OCI-LY7 (cell line): ENCODE data around the gene BTF3. TPM values are rescaled to one million over a fixed set of nuclear protein-coding genes. Genes with fewer than 3 reads are reported as not detected.
A peak's percentile ranks its signal among the peaks of the same experiment; 100 is the strongest.

Experiments used
- BruUV-seq: library from RNA; stranded (reverse); fragments of 400-500 nt; replicated peaks from 2 replicates; lab custom pipeline; 2021; lab: Mats Ljungman, UMichigan
- CTCF ChIA-PET: fragments of 300-600 bp; sonication (Branson Sonifier 250); formaldehyde crosslinking; loops from one replicate; lab custom pipeline; 2022; ENCODE audit warnings: antibody characterized with exemption; ENCODE audit not compliant: unreplicated experiment; lab: Charles Lee
- POLR2A ChIA-PET: fragments of 300-600 bp; sonication (Branson Sonifier 250); formaldehyde crosslinking; loops from one replicate; lab custom pipeline; 2022; ENCODE audit warnings: antibody characterized with exemption; lab: Charles Lee
- DNase-seq: peaks from one replicate; pipeline ENCODE4 v3.0.0-alpha.2; 2015; ENCODE audit warnings: low spot score
- H2AFZ ChIP-seq: fragments of 200-600 bp; sonication (generic), shearing (Covaris generic); 2 replicates; pipeline ENCODE4 v1.6.1; 2014; ENCODE audit warnings: mild to moderate bottlenecking, antibody characterized with exemption, low read length, moderate library complexity
- H3K27ac ChIP-seq: fragments of 200-600 bp; sonication (generic); 2 replicates; pipeline ENCODE4 v1.5.1; 2014; ENCODE audit warnings: mixed run types, low read depth, mild to moderate bottlenecking, moderate library complexity, low read length, inconsistent platforms; ENCODE audit not compliant: poor library complexity, severe bottlenecking
- H3K36me3 ChIP-seq: fragments of 200-600 bp; sonication (generic); 2 replicates; pipeline ENCODE4 v1.6.1; 2014; ENCODE audit warnings: mild to moderate bottlenecking, antibody characterized with exemption, low read length, moderate library complexity, mixed read lengths; ENCODE audit not compliant: insufficient read depth
- H3K4me1 ChIP-seq: fragments of 200-600 bp; sonication (generic); 2 replicates; pipeline ENCODE4 v1.5.1; 2014; ENCODE audit warnings: mild to moderate bottlenecking, low read length; ENCODE audit not compliant: insufficient read depth, poor library complexity, severe bottlenecking
- H3K4me2 ChIP-seq: fragments of 200-600 bp; sonication (generic); 2 replicates; pipeline ENCODE4 v1.6.1; 2014; ENCODE audit warnings: mild to moderate bottlenecking, low read length
- H3K4me3 ChIP-seq: fragments of 200-600 bp; sonication (generic); 2 replicates; pipeline ENCODE4 v1.5.1; 2014; ENCODE audit warnings: mild to moderate bottlenecking, low read depth, low read length; ENCODE audit not compliant: poor library complexity, severe bottlenecking
- H3K79me2 ChIP-seq: fragments of 200-600 bp; sonication (generic); 2 replicates; pipeline ENCODE4 v1.6.1; 2016; ENCODE audit warnings: low read depth, mild to moderate bottlenecking, low read length, moderate library complexity, mixed read lengths; ENCODE audit not compliant: insufficient read depth
- H3K9me2 ChIP-seq: fragments of 200-600 bp; sonication (generic); 2 replicates; pipeline ENCODE4 v1.6.1; 2016; ENCODE audit warnings: mild to moderate bottlenecking, low read length, mixed read lengths; ENCODE audit not compliant: insufficient read depth
- H3K9me3 ChIP-seq: fragments of 200-600 bp; sonication (generic); 2 replicates; pipeline ENCODE4 v1.6.1; 2014; ENCODE audit warnings: mild to moderate bottlenecking, mixed run types, low read length, mixed read lengths
- H4K20me1 ChIP-seq: fragments of 200-600 bp; sonication (generic); 2 replicates; pipeline ENCODE4 v1.6.1; 2014; ENCODE audit warnings: mild to moderate bottlenecking, antibody characterized with exemption, low read length, moderate library complexity, mixed read lengths; ENCODE audit not compliant: insufficient read depth
- CTCF ChIP-seq: fragments of 200-600 bp; sonication (generic); conservative IDR thresholded peaks from 2 replicates; pipeline ENCODE4 v1.5.1; 2014; ENCODE audit warnings: mild to moderate bottlenecking, antibody characterized with exemption, low read length, moderate library complexity, mixed read lengths
- EZH2phosphoT487 ChIP-seq: fragments of 200-600 bp; sonication (generic); IDR thresholded peaks from 2 replicates; pipeline ENCODE4 v1.6.1; 2018; ENCODE audit warnings: low read depth, borderline replicate concordance, mild to moderate bottlenecking, mixed run types, antibody characterized with exemption, low read length, moderate library complexity, mixed read lengths
- intact Hi-C: fragments of 100-400 bp; cut with micrococcal nuclease; formaldehyde crosslinking; loops from one replicate; pipeline ENCODE4 v1.10.0; 2022; ENCODE audit not compliant: unreplicated experiment
- total RNA-seq, 2 experiments: library from RNA; depleted of rRNA in 1 of 2; stranded (reverse); fragments of >200 nt in 1 of 2; shearing (Covaris generic) in 1 of 2; gene quantifications; 2 replicates each; pipeline ENCODE4 v1.2.3, GENCODE V29; 2014 to 2022

BTF3 gene
- total RNA-seq, 2 experiments from 2014 or later = 350 to 736 TPM

- Histone ChIP-seq H2AFZ (peak overlapping the region; percentile 89), H3K27ac (no peak overlapping the region), H3K4me2 (peak overlapping the region; percentile 60), H3K36me3 (no peaks in the 10 kb centered on the region), H3K4me1 (peaks cover 5% of the 10 kb centered on the region), H3K9me2 (no peaks in the 10 kb centered on the region), H4K20me1 (no peaks in the 10 kb centered on the region), H3K4me3 (peak overlapping the region; percentile 30), H3K79me2 (no peaks in the 10 kb centered on the region), H3K9me3 (no peaks in the 10 kb centered on the region)
- intact Hi-C loops = loop anchor here (1.0 kb wide), 1 partner anchor 17 kb away; no protein-coding TSS in a partner anchor
- BruUV-seq = no TSS peak
- TF ChIP-seq EZH2phosphoT487 = no peak
- TF ChIP-seq CTCF = peak; percentile 82
- ChIA-PET CTCF (no interaction called here), POLR2A (interaction anchor here (0.6 to 1.0 kb wide), 3 partner anchors 17 to 424 kb away, joined by 3 read pairs; partner anchors contain the start of gene ANKRA2)
- peak; percentile 85 for DNase-seq
These were observed 21.5 kb downstream of the BTF3 start for GRCh38 chr5:73519531-73520283.

- no TSS peak for BruUV-seq
- TF ChIP-seq CTCF = no peak
- TF ChIP-seq EZH2phosphoT487 = no peak
- POLR2A ChIA-PET = no interaction called here
These were observed 24.7 kb downstream of the BTF3 start for GRCh38 chr5:73522989-73523388.

GRCh38 chr5:73523861-73524260 is 25.6 kb downstream of the BTF3 start:
- no peak overlapping the region for H3K4me2 ChIP-seq
- DNase-seq = no peak
- intact Hi-C loops = no loop called here
- H3K9me3 ChIP-seq = no peaks in the 10 kb centered on the region
- H4K20me1 ChIP-seq = no peaks in the 10 kb centered on the region
- no peak overlapping the region for H3K27ac ChIP-seq
- no peak overlapping the region for H2AFZ ChIP-seq
- no TSS peak for BruUV-seq
- peaks cover 5% of the 10 kb centered on the region for H3K4me1 ChIP-seq
- no peak overlapping the region for H3K4me3 ChIP-seq
- TF ChIP-seq EZH2phosphoT487 (no peak), CTCF (no peak)
- ChIA-PET POLR2A (interaction anchor here (0.7 kb wide), 1 partner anchor 13 kb away, joined by 3 read pairs; no protein-coding TSS in a partner anchor), CTCF (no interaction called here)
- no peaks in the 10 kb centered on the region for H3K79me2 ChIP-seq
- H3K36me3 ChIP-seq = no peaks in the 10 kb centered on the region
- no peaks in the 10 kb centered on the region for H3K9me2 ChIP-seq

More at GRCh38 chr5:73522989-73523388, 24.7 kb downstream of the BTF3 start:
- no peak overlapping the region for H3K27ac ChIP-seq
- DNase-seq = no peak
- no peaks in the 10 kb centered on the region for H4K20me1 ChIP-seq
- H3K4me1 ChIP-seq = peaks cover 5% of the 10 kb centered on the region
- H2AFZ ChIP-seq = no peak overlapping the region
- no peaks in the 10 kb centered on the region for H3K79me2 ChIP-seq
- no peaks in the 10 kb centered on the region for H3K9me2 ChIP-seq
- H3K36me3 ChIP-seq = no peaks in the 10 kb centered on the region
- CTCF ChIA-PET = no interaction called here
- no peaks in the 10 kb centered on the region for H3K9me3 ChIP-seq
- no peak overlapping the region for H3K4me3 ChIP-seq
- H3K4me2 ChIP-seq = no peak overlapping the region
- intact Hi-C loops = no loop called here
